Thyroid gland (tissue), 4 donors: ENCODE data around the gene OR51B2. TPM values are rescaled to one million over a fixed set of nuclear protein-coding genes. Genes with fewer than 3 reads are reported as not detected.

Experiments
- DNase-seq, 2 donors: peaks; one replicate each; pipeline ENCODE4 v3.0.0-alpha.2; 2019
- H3K27ac ChIP-seq, 3 donors: fragments of 200-600 bp; sonication (generic); 1 replicate in 2 of 3; 2 replicates in 1 of 3; pipeline ENCODE4 v1.5.1; 2016 to 2019; ENCODE audit warnings: mild to moderate bottlenecking in 1 of 3, moderate library complexity in 1 of 3
- H3K27me3 ChIP-seq: fragments of 200-600 bp; sonication (generic); one replicate; pipeline ENCODE4 v1.5.1; 2019
- H3K36me3 ChIP-seq, 2 donors: fragments of 200-600 bp; sonication (generic); one replicate each; pipeline ENCODE4 v1.5.1; 2016 to 2019
- H3K4me1 ChIP-seq, 2 donors: fragments of 200-600 bp; sonication (generic); one replicate each; pipeline ENCODE4 v1.5.1; 2017 to 2019
- H3K4me3 ChIP-seq, 3 donors: fragments of 200-600 bp; sonication (generic); replicated peaks in 1 of 3; 1 replicate in 2 of 3; 2 replicates in 1 of 3; pipeline ENCODE4 v1.5.1; 2016; ENCODE audit warnings: mild to moderate bottlenecking in 1 of 3
- H3K9me3 ChIP-seq: fragments of 200-600 bp; sonication (generic); one replicate; pipeline ENCODE4 v1.5.1; 2017
- POLR2A ChIP-seq, 2 donors: fragments of 450-650 bp; IDR thresholded peaks; one replicate each; pipeline ENCODE4 v1.6.1; 2017; ENCODE audit warnings: antibody characterized with exemption in 2 of 2, mild to moderate bottlenecking in 2 of 2, moderate library complexity in 1 of 2
- WGBS, 2 donors: methylation state at CpG; one replicate each; pipeline ENCODE4 v1.1.5; 2017; 5-methylcytosine and 5-hydroxymethylcytosine counted together
- intact Hi-C: fragments of 100-400 bp; cut with DNase I; formaldehyde crosslinking; loops from one replicate; pipeline ENCODE4 v1.15.1; 2023
- total RNA-seq, 4 donors: library from RNA; depleted of rRNA; stranded (reverse); fragments of >200 nt; gene quantifications; one replicate each; pipeline ENCODE4 v1.2.3, GENCODE V29; 2016
- TF ChIP-seq, protein P1 (sequence below), 6 experiments: fragments of 200-600 bp in 3 of 6; fragments of 450-650 bp in 3 of 6; sonication (generic) in 3 of 6; IDR thresholded peaks; one replicate each; pipeline ENCODE4 v1.5.1; 2016 to 2019; ENCODE audit warnings: antibody characterized with exemption in 6 of 6, mild to moderate bottlenecking in 2 of 6, inconsistent platforms in 1 of 6, moderate library complexity in 1 of 6

The OR51B2 gene
- total RNA-seq, 4 donors from 2014 or later = not detected

GRCh38 chr11:5349550-5349949, 25.5 kb upstream of the OR51B2 start:
- Histone ChIP-seq H3K9me3 (no peaks in the 10 kb centered on the region), H3K4me3 (no peak overlapping the region), H3K27me3 (no peaks in the 10 kb centered on the region), H3K4me1 (no peaks in the 10 kb centered on the region), H3K27ac (no peak overlapping the region), H3K36me3 (no peaks in the 10 kb centered on the region)
- no peak for DNase-seq
- WGBS, 2 donors = 49 to 53% methylated on average over 1 of the region's 1 CpG
- intact Hi-C loops = no loop called here
- TF ChIP-seq, protein P1, sequence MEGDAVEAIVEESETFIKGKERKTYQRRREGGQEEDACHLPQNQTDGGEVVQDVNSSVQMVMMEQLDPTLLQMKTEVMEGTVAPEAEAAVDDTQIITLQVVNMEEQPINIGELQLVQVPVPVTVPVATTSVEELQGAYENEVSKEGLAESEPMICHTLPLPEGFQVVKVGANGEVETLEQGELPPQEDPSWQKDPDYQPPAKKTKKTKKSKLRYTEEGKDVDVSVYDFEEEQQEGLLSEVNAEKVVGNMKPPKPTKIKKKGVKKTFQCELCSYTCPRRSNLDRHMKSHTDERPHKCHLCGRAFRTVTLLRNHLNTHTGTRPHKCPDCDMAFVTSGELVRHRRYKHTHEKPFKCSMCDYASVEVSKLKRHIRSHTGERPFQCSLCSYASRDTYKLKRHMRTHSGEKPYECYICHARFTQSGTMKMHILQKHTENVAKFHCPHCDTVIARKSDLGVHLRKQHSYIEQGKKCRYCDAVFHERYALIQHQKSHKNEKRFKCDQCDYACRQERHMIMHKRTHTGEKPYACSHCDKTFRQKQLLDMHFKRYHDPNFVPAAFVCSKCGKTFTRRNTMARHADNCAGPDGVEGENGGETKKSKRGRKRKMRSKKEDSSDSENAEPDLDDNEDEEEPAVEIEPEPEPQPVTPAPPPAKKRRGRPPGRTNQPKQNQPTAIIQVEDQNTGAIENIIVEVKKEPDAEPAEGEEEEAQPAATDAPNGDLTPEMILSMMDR (IDR thresholded peaks at IDR 0.05) = no peak
- no peak for TF ChIP-seq POLR2A (IDR thresholded peaks at IDR 0.05)

- intact Hi-C loops = no loop called here
- no peaks in the 10 kb centered on the region for H3K9me3 ChIP-seq
- no peak overlapping the region for H3K4me3 ChIP-seq
- TF ChIP-seq, protein P1 (IDR thresholded peaks at IDR 0.05) = no peak
- no peak for TF ChIP-seq POLR2A (IDR thresholded peaks at IDR 0.05)
- WGBS, 2 donors = 34 to 37% methylated on average over 3 of the region's 3 CpGs
- H3K36me3 ChIP-seq = no peaks in the 10 kb centered on the region
- H3K27ac ChIP-seq = no peak overlapping the region
- H3K27me3 ChIP-seq = no peaks in the 10 kb centered on the region
- H3K4me1 ChIP-seq = no peaks in the 10 kb centered on the region
- DNase-seq = no peak
Observed at GRCh38 chr11:5348551-5349194, 24.6 kb upstream of the OR51B2 start.

GRCh38 chr11:5345831-5346230, 21.7 kb upstream of the OR51B2 start:
- TF ChIP-seq POLR2A (IDR thresholded peaks at IDR 0.05) = no peak
- TF ChIP-seq, protein P1 (IDR thresholded peaks at IDR 0.05) = no peak
- Histone ChIP-seq H3K27me3 (no peaks in the 10 kb centered on the region), H3K9me3 (peaks cover 5% of the 10 kb centered on the region), H3K4me3 (no peak overlapping the region), H3K4me1 (no peaks in the 10 kb centered on the region), H3K36me3 (no peaks in the 10 kb centered on the region), H3K27ac (no peak overlapping the region)
- intact Hi-C loops = no loop called here
- no peak for DNase-seq
- WGBS, 2 donors = 70% methylated on average over 3 of the region's 3 CpGs

GRCh38 chr11:5343474-5344335, 19.6 kb upstream of the OR51B2 start, which contains the start of gene OR51B5:
Gene OR51B5, minus strand, starts transcription at chr11:5343524. Its CDS starts 0 bp downstream, at chr11:5343524.
- no peak within 1 kb of the TSS for H3K4me3 ChIP-seq
- no peak for DNase-seq
- H3K27ac ChIP-seq = no peak within 1 kb of the TSS
- intact Hi-C loops = no loop called here
- H3K36me3 ChIP-seq = no peaks in the 10 kb centered on the region
- no peak for TF ChIP-seq POLR2A (IDR thresholded peaks at IDR 0.05)
- TF ChIP-seq, protein P1 (IDR thresholded peaks at IDR 0.05) = no peak
- H3K27me3 ChIP-seq = no peaks in the 10 kb centered on the region
- peaks cover 5% of the 10 kb centered on the region for H3K9me3 ChIP-seq
- H3K4me1 ChIP-seq = no peaks in the 10 kb centered on the region
- WGBS, 2 donors = 75 to 84% methylated on average over 6 of the region's 6 CpGs
